ENCODE data around the gene MYLK. TPM values are rescaled to one million over a fixed set of nuclear protein-coding genes. Genes with fewer than 3 reads are reported as not detected.

The MYLK gene
- total RNA-seq, 2 donors from 2014 or later: 4.7 to 6.6 TPM

GRCh38 chr3:123587401-123587800 is 296.7 kb downstream of the MYLK start:
- peak overlapping the region; percentile 88 for H3K4me3 ChIP-seq (ENCODE audit: low read length)
- no peaks in the 10 kb centered on the region for H3K27me3 ChIP-seq (ENCODE audit: control insufficient read depth, insufficient read depth, low read length, poor library complexity, severe bottlenecking)
- H3K9me3 Mint-ChIP-seq: peaks cover 52% of the 10 kb centered on the region
- no peak for TF ChIP-seq CTCF (conservative IDR thresholded peaks at IDR 0.05)
- peaks cover 46% of the 10 kb centered on the region for H3K36me3 Mint-ChIP-seq (ENCODE audit: low read depth)
- H3K9me3 ChIP-seq (ENCODE audit: control insufficient read depth, low read length): peaks cover 49% of the 10 kb centered on the region
- H3K4me1 ChIP-seq (ENCODE audit: control insufficient read depth, insufficient read depth, low read length): no peaks in the 10 kb centered on the region
- H3K4me3 Mint-ChIP-seq: no peak overlapping the region
- WGBS, 2 experiments (ENCODE audit: insufficient coverage in 1 of 2, insufficient read length in 1 of 2): 75 to 100% methylated on average over 2 of the region's 2 CpGs
- H3K4me1 Mint-ChIP-seq: peaks cover 10% of the 10 kb centered on the region
- H3K36me3 ChIP-seq (ENCODE audit: control insufficient read depth, insufficient read depth, low read length): peaks cover 30% of the 10 kb centered on the region
- no peaks in the 10 kb centered on the region for H3K27me3 Mint-ChIP-seq (ENCODE audit: insufficient read depth)
- DNase-seq: peak; percentile 54
- no peak overlapping the region for H3K27ac ChIP-seq (ENCODE audit: low read depth, low read length)
- H3K9ac ChIP-seq (ENCODE audit: extremely low read depth, low read length, poor library complexity, severe bottlenecking): no peak overlapping the region
- peak overlapping the region; percentile 69 for H3K27ac Mint-ChIP-seq

GRCh38 chr3:123586968-123587367 is 297.2 kb downstream of the MYLK start:
- Mint-ChIP-seq H3K4me1 (peaks cover 10% of the 10 kb centered on the region), H3K27me3 (ENCODE audit: insufficient read depth) (no peaks in the 10 kb centered on the region), H3K4me3 (no peak overlapping the region), H3K27ac (peak overlapping the region; percentile 69), H3K9me3 (peaks cover 49% of the 10 kb centered on the region), H3K36me3 (ENCODE audit: low read depth) (peaks cover 42% of the 10 kb centered on the region)
- Histone ChIP-seq H3K4me3 (ENCODE audit: low read length) (peak overlapping the region; percentile 88), H3K4me1 (ENCODE audit: control insufficient read depth, insufficient read depth, low read length) (no peaks in the 10 kb centered on the region), H3K9me3 (ENCODE audit: control insufficient read depth, low read length) (peaks cover 46% of the 10 kb centered on the region), H3K27ac (ENCODE audit: low read depth, low read length) (no peak overlapping the region), H3K27me3 (ENCODE audit: control insufficient read depth, insufficient read depth, low read length, poor library complexity, severe bottlenecking) (no peaks in the 10 kb centered on the region), H3K9ac (ENCODE audit: extremely low read depth, low read length, poor library complexity, severe bottlenecking) (peak overlapping the region; percentile 93), H3K36me3 (ENCODE audit: control insufficient read depth, insufficient read depth, low read length) (peaks cover 35% of the 10 kb centered on the region)
- TF ChIP-seq CTCF (conservative IDR thresholded peaks at IDR 0.05): no peak
- WGBS, 2 experiments (ENCODE audit: insufficient coverage in 1 of 2, insufficient read length in 1 of 2): 100% methylated on average over 1 of the region's 2 CpGs; no CpG with 5 or more reads in 1 of the 2 experiments
- DNase-seq: no peak

GRCh38 chr3:123586131-123586530 is 298.0 kb downstream of the MYLK start:
- Histone ChIP-seq H3K9me3 (ENCODE audit: control insufficient read depth, low read length) (peaks cover 38% of the 10 kb centered on the region), H3K4me3 (ENCODE audit: low read length) (peak overlapping the region; percentile 88), H3K4me1 (ENCODE audit: control insufficient read depth, insufficient read depth, low read length) (no peaks in the 10 kb centered on the region), H3K27ac (ENCODE audit: low read depth, low read length) (peak overlapping the region; percentile 95), H3K27me3 (ENCODE audit: control insufficient read depth, insufficient read depth, low read length, poor library complexity, severe bottlenecking) (no peaks in the 10 kb centered on the region), H3K36me3 (ENCODE audit: control insufficient read depth, insufficient read depth, low read length) (peaks cover 43% of the 10 kb centered on the region), H3K9ac (ENCODE audit: extremely low read depth, low read length, poor library complexity, severe bottlenecking) (peak overlapping the region; percentile 93)
- Mint-ChIP-seq H3K4me1 (peaks cover 10% of the 10 kb centered on the region), H3K27ac (no peak overlapping the region), H3K36me3 (ENCODE audit: low read depth) (peaks cover 41% of the 10 kb centered on the region), H3K4me3 (no peak overlapping the region), H3K27me3 (ENCODE audit: insufficient read depth) (no peaks in the 10 kb centered on the region), H3K9me3 (peaks cover 42% of the 10 kb centered on the region)
- no peak for TF ChIP-seq CTCF (conservative IDR thresholded peaks at IDR 0.05)
- DNase-seq: peak; percentile 90
- 7 to 8% methylated on average over 4 to 10 of the region's 10 CpGs for WGBS, 2 experiments (ENCODE audit: insufficient coverage in 1 of 2, insufficient read length in 1 of 2)

All from endodermal cell (in vitro differentiated cells).